K562 (cell line): ENCODE results near the gene TSSK6. TPM values are rescaled to one million over a fixed set of nuclear protein-coding genes. Genes with fewer than 3 reads are reported as not detected.

Experiments used
- FOXJ3 ChIP-seq: sonication (generic); formaldehyde crosslinking; IDR thresholded peaks from 2 replicates; pipeline ENCODE4 v1.4.0; 2020; ENCODE audit warnings: mild to moderate bottlenecking, missing genetic modification reagents
- HNRNPH1 ChIP-seq: fragments of 200-400 bp; formaldehyde crosslinking; optimal IDR thresholded peaks from 2 replicates; pipeline ENCODE3; 2017; ENCODE audit warnings: low read depth, mild to moderate bottlenecking, low read length, moderate library complexity
- L3MBTL2 ChIP-seq: fragments of 450-650 bp; IDR thresholded peaks from 2 replicates; pipeline ENCODE4 v1.6.1; 2016; ENCODE audit warnings: mild to moderate bottlenecking, moderate library complexity
- NELFE ChIP-seq: IDR thresholded peaks from 2 replicates; pipeline ENCODE4 v1.6.1; 2011; ENCODE audit warnings: mild to moderate bottlenecking; ENCODE audit not compliant: insufficient read depth, insufficient read length
- RB1 ChIP-seq: fragments of 450-650 bp; IDR thresholded peaks from 2 replicates; pipeline ENCODE4 v1.6.1; 2017; ENCODE audit warnings: low read depth, mild to moderate bottlenecking
- TAF15 ChIP-seq: fragments of 200-400 bp; formaldehyde crosslinking; IDR thresholded peaks from 2 replicates; pipeline ENCODE4 v1.6.1; 2017; ENCODE audit warnings: mild to moderate bottlenecking, low read depth, low read length, moderate library complexity
- ZBTB26 ChIP-seq: fragments of 450-650 bp; formaldehyde crosslinking; IDR thresholded peaks from 2 replicates; pipeline ENCODE4 v1.4.0; 2022; ENCODE audit warnings: missing genetic modification characterization
- ZBTB49 ChIP-seq: sonication (generic); formaldehyde crosslinking; IDR thresholded peaks from 2 replicates; pipeline ENCODE4 v1.8.0; 2022; ENCODE audit warnings: missing genetic modification reagents, mild to moderate bottlenecking, borderline replicate concordance
- ZNF57 ChIP-seq: fragments of 450-650 bp; formaldehyde crosslinking; IDR thresholded peaks from 2 replicates; pipeline ENCODE4 v1.4.0; 2020; ENCODE audit warnings: mild to moderate bottlenecking, moderate library complexity
- polyA plus RNA-seq, 8 experiments: library from polyadenylated mRNA; depleted of rRNA in 4 of 8; stranded (reverse) in 5 of 8; unstranded in 3 of 8; fragments of >200 nt; fragmentation: Nextera tagmentation in 2 of 8; fragmentation: Illumina TruSeq in 1 of 8; extraction: Ambion mirVana in 2 of 8; extraction: Trizol in 1 of 8; gene quantifications; 2 replicates each; pipeline versions ENCODE4 v1.2.1 to v1.2.3, GENCODE V29; 2011 to 2014; ENCODE audit warnings: inconsistent platforms in 1 of 8, missing spikeins in 1 of 8
- total RNA-seq, 7 experiments: library from RNA; depleted of rRNA in 6 of 7; stranded (reverse); fragments of >200 nt in 6 of 7; fragmentation: Illumina TruSeq in 2 of 7; extraction: Trizol in 2 of 7; gene quantifications; 2 replicates each; pipeline versions ENCODE4 v1.2.1 to v1.2.3, GENCODE V29; 2011 to 2021; ENCODE audit warnings: low replicate concordance in 1 of 7
- TF ChIP-seq, protein P1 (sequence below): sonication (generic); formaldehyde crosslinking; IDR thresholded peaks from 2 replicates; pipeline ENCODE4 v1.8.0; 2022; ENCODE audit warnings: mild to moderate bottlenecking, missing genetic modification reagents
- TF ChIP-seq, protein P2 (sequence below): fragments of 250-450 bp; sonication (Bioruptor Pico); IDR thresholded peaks from 2 replicates; pipeline ENCODE4 v1.8.0; 2022; ENCODE audit warnings: moderate library complexity, mild to moderate bottlenecking, inconsistent platforms
- TF ChIP-seq, protein P3 (sequence below), 2 experiments: fragments of 450-650 bp; IDR thresholded peaks; 2 replicates each; pipeline ENCODE4 v1.6.1; 2016; ENCODE audit warnings: mild to moderate bottlenecking in 2 of 2, borderline replicate concordance in 1 of 2, low read depth in 1 of 2, moderate library complexity in 1 of 2

The TSSK6 gene
- total and polyA plus RNA-seq, 9 of the 15 experiments (the other 6 are each of a cell fraction or from before 2014, with no cell fraction given) = 0.21 to 2.6 (median 1.5) TPM; not detected in 3

DNA sequence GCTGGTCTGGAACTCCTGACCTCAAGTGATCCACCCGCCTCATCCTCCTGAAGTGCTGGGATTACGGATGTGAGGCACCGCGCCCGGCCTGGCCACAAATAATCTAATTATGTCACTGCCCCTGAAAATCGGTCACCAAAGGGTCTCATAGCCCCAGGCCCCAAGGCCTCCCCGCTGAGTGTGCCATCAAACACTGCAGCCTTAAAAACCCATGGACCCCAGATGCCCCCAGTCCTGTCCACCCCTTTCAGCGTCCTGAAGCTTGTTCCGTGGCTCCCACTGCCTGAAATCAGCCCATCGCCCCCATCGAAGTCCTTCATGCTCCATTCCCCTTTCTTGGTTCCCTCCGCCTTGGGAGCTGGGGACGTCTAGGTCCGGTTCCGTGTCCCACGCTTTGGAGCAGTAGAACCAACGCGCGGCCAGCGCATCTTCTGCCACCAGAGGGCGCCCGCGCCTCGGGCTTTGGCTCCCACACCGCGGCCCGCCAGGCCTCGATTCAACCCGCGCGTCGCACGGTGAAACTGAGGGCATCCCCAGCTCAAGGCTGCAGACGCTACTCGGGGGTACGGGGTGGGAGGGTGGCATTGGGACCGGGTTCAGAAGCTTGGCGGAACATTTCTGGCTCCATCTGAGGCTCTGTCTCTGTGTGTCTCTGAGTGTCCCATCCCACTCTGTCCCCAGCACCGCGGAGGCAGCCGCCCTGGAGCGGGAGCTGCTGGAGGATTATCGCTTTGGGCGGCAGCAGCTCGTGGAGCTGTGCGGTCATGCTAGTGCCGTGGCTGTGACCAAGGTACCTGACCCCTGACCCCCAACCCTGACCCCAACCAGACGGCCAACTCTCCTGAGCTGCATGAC lies 16.8 kb upstream of the TSSK6 start (continued):
- TF ChIP-seq RB1 (peak; percentile 74), L3MBTL2 (peak; percentile 68), ZBTB49 (CRISPR knock-in tag) (no peak), TAF15 (no peak), ZNF57 (no peak), HNRNPH1 (no peak), NELFE (no peak), FOXJ3 (CRISPR knock-in tag) (no peak), ZBTB26 (no peak)
- TF ChIP-seq, protein P1, sequence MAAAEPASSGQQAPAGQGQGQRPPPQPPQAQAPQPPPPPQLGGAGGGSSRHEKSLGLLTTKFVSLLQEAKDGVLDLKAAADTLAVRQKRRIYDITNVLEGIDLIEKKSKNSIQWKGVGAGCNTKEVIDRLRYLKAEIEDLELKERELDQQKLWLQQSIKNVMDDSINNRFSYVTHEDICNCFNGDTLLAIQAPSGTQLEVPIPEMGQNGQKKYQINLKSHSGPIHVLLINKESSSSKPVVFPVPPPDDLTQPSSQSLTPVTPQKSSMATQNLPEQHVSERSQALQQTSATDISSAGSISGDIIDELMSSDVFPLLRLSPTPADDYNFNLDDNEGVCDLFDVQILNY (CRISPR knock-in tag) = no peak
- TF ChIP-seq, protein P2, sequence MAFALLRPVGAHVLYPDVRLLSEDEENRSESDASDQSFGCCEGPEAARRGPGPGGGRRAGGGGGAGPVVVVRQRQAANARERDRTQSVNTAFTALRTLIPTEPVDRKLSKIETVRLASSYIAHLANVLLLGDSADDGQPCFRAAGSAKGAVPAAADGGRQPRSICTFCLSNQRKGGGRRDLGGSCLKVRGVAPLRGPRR (CRISPR knock-in tag) = no peak
- TF ChIP-seq, protein P3, sequence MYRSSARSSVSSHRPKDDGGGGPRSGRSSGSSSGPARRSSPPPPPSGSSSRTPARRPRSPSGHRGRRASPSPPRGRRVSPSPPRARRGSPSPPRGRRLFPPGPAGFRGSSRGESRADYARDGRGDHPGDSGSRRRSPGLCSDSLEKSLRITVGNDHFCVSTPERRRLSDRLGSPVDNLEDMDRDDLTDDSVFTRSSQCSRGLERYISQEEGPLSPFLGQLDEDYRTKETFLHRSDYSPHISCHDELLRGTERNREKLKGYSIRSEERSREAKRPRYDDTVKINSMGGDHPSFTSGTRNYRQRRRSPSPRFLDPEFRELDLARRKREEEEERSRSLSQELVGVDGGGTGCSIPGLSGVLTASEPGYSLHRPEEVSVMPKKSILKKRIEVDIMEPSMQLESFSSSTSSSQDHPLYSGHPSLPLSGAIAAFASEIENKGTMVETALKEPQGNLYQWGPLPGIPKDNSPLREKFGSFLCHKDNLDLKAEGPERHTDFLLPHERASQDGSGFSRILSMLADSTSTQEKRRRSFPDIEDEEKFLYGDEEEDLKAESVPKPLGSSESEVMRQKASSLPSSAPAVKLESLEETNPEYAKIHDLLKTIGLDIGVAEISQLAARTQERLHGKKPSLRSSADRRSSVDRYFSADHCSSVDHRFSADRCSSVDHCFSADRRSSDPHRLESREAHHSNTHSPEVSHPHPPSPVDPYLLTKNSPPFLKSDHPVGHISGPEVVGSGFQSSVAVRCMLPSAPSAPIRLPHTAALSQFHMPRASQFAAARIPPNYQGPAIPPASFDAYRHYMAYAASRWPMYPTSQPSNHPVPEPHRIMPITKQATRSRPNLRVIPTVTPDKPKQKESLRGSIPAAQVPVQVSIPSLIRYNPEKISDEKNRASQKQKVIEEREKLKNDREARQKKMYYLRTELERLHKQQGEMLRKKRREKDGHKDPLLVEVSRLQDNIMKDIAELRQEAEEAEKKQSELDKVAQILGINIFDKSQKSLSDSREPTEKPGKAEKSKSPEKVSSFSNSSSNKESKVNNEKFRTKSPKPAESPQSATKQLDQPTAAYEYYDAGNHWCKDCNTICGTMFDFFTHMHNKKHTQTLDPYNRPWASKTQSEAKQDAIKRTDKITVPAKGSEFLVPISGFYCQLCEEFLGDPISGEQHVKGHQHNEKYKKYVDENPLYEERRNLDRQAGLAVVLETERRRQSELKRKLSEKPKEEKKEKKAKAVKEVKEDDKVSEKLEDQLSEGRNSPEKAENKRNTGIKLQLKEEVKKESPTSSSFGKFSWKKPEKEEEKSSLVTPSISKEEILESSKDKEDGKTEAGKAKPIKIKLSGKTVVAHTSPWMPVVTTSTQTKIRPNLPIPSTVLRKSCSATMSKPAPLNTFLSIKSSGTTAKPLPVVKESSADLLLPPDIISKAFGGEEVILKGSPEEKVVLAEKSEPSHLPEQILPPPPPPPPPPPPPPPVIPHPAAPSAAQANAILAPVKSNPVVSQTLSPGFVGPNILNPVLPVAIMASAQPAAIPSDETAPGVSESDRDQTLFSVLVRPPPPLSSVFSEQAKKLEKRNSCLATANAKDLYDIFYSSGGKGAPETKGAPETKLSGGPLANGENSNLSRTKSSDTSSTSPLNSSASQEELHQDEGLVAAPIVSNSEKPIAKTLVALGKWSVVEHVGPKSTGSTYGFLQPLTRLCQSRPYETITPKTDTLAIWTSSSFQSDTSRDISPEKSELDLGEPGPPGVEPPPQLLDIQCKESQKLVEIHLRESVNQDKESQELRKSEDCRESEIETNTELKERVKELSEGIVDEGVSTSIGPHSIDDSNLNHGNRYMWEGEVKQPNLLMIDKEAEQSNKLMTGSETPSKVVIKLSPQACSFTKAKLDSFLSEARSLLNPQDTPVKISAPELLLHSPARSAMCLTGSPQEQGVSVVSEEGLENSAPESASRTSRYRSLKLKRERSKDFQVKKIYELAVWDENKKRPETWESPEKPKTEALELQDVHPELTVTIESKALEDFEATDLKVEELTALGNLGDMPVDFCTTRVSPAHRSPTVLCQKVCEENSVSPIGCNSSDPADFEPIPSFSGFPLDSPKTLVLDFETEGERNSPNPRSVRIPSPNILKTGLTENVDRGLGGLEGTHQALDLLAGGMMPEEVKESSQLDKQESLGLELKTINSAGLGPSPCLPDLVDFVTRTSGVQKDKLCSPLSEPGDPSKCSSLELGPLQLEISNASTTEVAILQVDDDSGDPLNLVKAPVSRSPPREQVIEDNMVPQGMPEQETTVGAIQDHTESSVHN (IDR thresholded peaks at IDR 0.05; ENCODE audit: borderline replicate concordance in 1 of 2, low read depth in 1 of 2) = no peak
